Transverse colon (tissue), 4 donors: ENCODE data around the gene CCDC188. TPM values are rescaled to one million over a fixed set of nuclear protein-coding genes. Genes with fewer than 3 reads are reported as not detected.

Source experiments
- DNase-seq: peaks from one replicate; pipeline ENCODE4 v3.0.0-alpha.2; 2019
- H3K27ac ChIP-seq, 4 donors: fragments of 200-600 bp; sonication (generic); 2 replicates each; pipeline ENCODE4 v1.5.1; 2016 to 2018; ENCODE audit warnings: inconsistent platforms in 4 of 4
- H3K27me3 ChIP-seq: fragments of 200-600 bp; sonication (generic); 2 replicates; pipeline ENCODE4 v1.5.1; 2017; ENCODE audit warnings: inconsistent platforms
- H3K36me3 ChIP-seq, 4 donors: fragments of 200-600 bp; sonication (generic); 2 replicates each; pipeline ENCODE4 v1.5.1; 2017 to 2019; ENCODE audit warnings: inconsistent platforms in 4 of 4
- H3K4me1 ChIP-seq, 4 donors: fragments of 200-600 bp; sonication (generic); 2 replicates each; pipeline ENCODE4 v1.5.1; 2017 to 2020; ENCODE audit warnings: inconsistent platforms in 4 of 4
- H3K4me3 ChIP-seq, 4 donors: fragments of 200-600 bp; sonication (generic); 1 replicate in 1 of 4; 2 replicates in 3 of 4; pipeline versions ENCODE4 v1.5.1 to v1.6.1; 2017 to 2019; ENCODE audit warnings: inconsistent platforms in 4 of 4
- H3K9me3 ChIP-seq, 2 donors: fragments of 200-600 bp; sonication (generic); 2 replicates each; pipeline ENCODE4 v1.5.1; 2017 to 2019; ENCODE audit warnings: inconsistent platforms in 2 of 2
- EP300 ChIP-seq: sonication (generic); formaldehyde crosslinking; IDR thresholded peaks from one replicate; pipeline ENCODE4 v1.6.1; 2017; ENCODE audit warnings: antibody characterized with exemption, low read depth
- POLR2A ChIP-seq: fragments of 450-650 bp; IDR thresholded peaks from one replicate; pipeline ENCODE4 v1.6.1; 2016; ENCODE audit warnings: antibody characterized with exemption, mild to moderate bottlenecking, moderate library complexity
- WGBS, 2 donors: methylation state at CpG; one replicate each; pipeline ENCODE4 v1.1.5; 2018; ENCODE audit warnings: low coverage in 1 of 2; 5-methylcytosine and 5-hydroxymethylcytosine counted together
- in situ Hi-C, 4 donors: fragments of 200-750 bp; cut with MboI; loops; one replicate each; pipeline versions ENCODE4 v1.15.0 to v1.15.1; 2017; ENCODE audit warnings: low sequenced_read_pairs in 3 of 4, low pct_ligation_motif_present in 1 of 4, low pct_unique_long_range_greater_than_20kb in 1 of 4
- intact Hi-C: fragments of 100-400 bp; cut with DNase I; formaldehyde crosslinking; loops from one replicate; pipeline ENCODE4 v1.15.1; 2023; ENCODE audit warnings: low total_unique reads
- small RNA-seq, 4 donors: library from RNA; depleted of rRNA; stranded (forward); fragments of <200 nt; gene quantifications; one replicate each; pipeline ENCODE3, GENCODE V24; 2016
- total RNA-seq, 4 donors: library from RNA; depleted of rRNA; stranded (reverse); fragments of >200 nt; gene quantifications; one replicate each; pipeline ENCODE4 v1.1.0, GENCODE V29; 2016

The CCDC188 gene
- total RNA-seq, 4 donors from 2014 or later = 0.41 TPM; not detected in 3

DNA sequence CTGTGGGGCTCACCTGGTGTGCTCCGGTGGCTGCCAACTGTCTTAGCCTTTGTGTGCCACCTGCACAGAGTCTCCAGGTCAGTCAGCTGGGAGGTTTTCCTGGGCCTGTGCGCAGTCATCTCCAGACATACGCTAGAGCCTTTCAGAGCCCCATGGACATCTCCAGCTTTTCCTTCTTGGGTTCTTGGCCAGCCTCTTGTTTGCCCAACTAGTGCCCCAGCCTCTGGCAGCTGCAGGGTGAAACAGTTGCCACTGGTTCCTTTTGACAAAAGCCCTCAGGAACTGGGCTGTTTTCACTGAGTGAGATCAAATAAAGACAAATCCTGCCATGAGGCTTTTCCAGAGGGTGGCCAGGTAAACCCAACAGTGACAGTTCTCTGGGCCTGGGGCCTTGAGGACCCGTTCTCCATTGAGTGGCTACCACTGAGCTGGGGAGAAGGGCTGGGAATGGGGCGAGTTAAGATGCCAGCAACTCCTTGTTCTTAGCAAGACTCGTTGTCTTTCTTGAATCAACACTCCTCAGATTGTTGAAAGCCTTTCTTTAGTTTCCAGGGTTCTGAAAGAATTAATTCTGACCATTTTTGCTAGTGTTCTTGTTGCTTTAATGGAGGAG, 51.6 kb downstream of the CCDC188 start:
- H3K36me3 ChIP-seq = peaks cover 0 to 57% (median 25%) of the 10 kb centered on the region in 4 donors
- no peak overlapping the region for H3K27ac ChIP-seq
- no peak for TF ChIP-seq EP300
- no peak for TF ChIP-seq POLR2A
- H3K27me3 ChIP-seq = no peaks in the 10 kb centered on the region
- H3K4me1 ChIP-seq = no peaks in the 10 kb centered on the region
- 99% methylated on average over 6 of the region's 6 CpGs; no CpG with 5 or more reads in 1 of the 2 donors for WGBS, 2 donors
- intact Hi-C loops = no loop called here
- no peak overlapping the region for H3K4me3 ChIP-seq
- no peaks in the 10 kb centered on the region for H3K9me3 ChIP-seq
- DNase-seq = no peak
- in situ Hi-C loops = no loop called here

Small RNAs within 50 kb of the gene (small RNA-seq; reads per million reads assigned to genes)
- gene MIR6816 (0 to 0.35 (median 0.21) reads per million in 4 donors), gene RF00599 (0 reads per million in 4 donors)

Other genes with a start within 250 kb of the CCDC188 start
- gene COMT, start 209.3 kb downstream of the CCDC188 start, total RNA-seq = 100 to 1,000 TPM in 1 of 4 donors, 10 to 100 TPM in 3; 58.5 to 103 (median 85.3) TPM
- gene TXNRD2, start 209.2 kb downstream of the CCDC188 start, total RNA-seq = 10 to 100 TPM; 12.1 to 28.9 (median 21.6) TPM
- 10 to 100 TPM; 15.3 to 81.6 (median 19.3) TPM for gene ARVCF, start 134.2 kb downstream of the CCDC188 start, total RNA-seq
- gene TANGO2, start 129.9 kb downstream of the CCDC188 start, total RNA-seq = 100 to 1,000 TPM in 1 of 4 donors, 10 to 100 TPM in 3; 32.9 to 101 (median 50.6) TPM
- 100 to 1,000 TPM in 1 of 4 donors, 10 to 100 TPM in 3; 34.3 to 182 (median 64.7) TPM for gene DGCR8, start 70.8 kb downstream of the CCDC188 start, total RNA-seq
- 100 to 1,000 TPM in 3 of 4 donors, 10 to 100 TPM in 1; 45.6 to 128 (median 106) TPM for gene RANBP1, start 35.0 kb downstream of the CCDC188 start, total RNA-seq
- gene TRMT2A, start 33.8 kb downstream of the CCDC188 start, total RNA-seq = 10 to 100 TPM; 38.6 to 77.4 (median 46.5) TPM
- 10 to 100 TPM; 14.7 to 56.5 (median 17.1) TPM for gene ZDHHC8, start 19.3 kb downstream of the CCDC188 start, total RNA-seq
- gene RTN4R, start 117.3 kb upstream of the CCDC188 start, total RNA-seq = 10 to 100 TPM in 1 of 4 donors, 1 to 10 TPM in 1, under 1 TPM in 1, not detected in 1; 0.64 to 22.8 (median 3.0) TPM
- 10 to 100 TPM; 27.7 to 52.3 (median 36.9) TPM for gene DGCR6L, start 169.0 kb upstream of the CCDC188 start, total RNA-seq
- gene ZNF74, start 243.1 kb upstream of the CCDC188 start, total RNA-seq = 10 to 100 TPM in 1 of 4 donors, 1 to 10 TPM in 3; 1.9 to 11.5 (median 6.6) TPM